Activated CD8-positive, alpha-beta memory T cell treated with anti-CD3 and anti-CD28 coated beads, Interleukin-2, amount 50 U/mL, for 4 hours (primary cell): Measurements from ENCODE around the gene SLC12A7.
"Not testable (repeated sequence)": the region's sequence is repeated elsewhere in the genome, so short reads cannot be mapped to it uniquely, and the experiment has no call there.

ENCODE experiments used
- DNase-seq: peaks from one replicate; pipeline ENCODE4 v3.0.0-alpha.2; 2020

The SLC12A7 gene

GRCh38 chr5:1001406-1002270 is 110.2 kb downstream of the SLC12A7 start:
- no peak for DNase-seq

- not testable (repeated sequence) for DNase-seq
These were observed 111.0 kb downstream of the SLC12A7 start for GRCh38 chr5:1000831-1001230.
